Measurements from ENCODE around the gene TRAF7.
"Not testable (repeated sequence)": the region's sequence is repeated elsewhere in the genome, so short reads cannot be mapped to it uniquely, and the experiment has no call there.

Gene TRAF7

GRCh38 chr16:2122934-2123683 lies 32.5 kb upstream of the TRAF7 start:
- DNase-seq = not testable (repeated sequence)

DNA sequence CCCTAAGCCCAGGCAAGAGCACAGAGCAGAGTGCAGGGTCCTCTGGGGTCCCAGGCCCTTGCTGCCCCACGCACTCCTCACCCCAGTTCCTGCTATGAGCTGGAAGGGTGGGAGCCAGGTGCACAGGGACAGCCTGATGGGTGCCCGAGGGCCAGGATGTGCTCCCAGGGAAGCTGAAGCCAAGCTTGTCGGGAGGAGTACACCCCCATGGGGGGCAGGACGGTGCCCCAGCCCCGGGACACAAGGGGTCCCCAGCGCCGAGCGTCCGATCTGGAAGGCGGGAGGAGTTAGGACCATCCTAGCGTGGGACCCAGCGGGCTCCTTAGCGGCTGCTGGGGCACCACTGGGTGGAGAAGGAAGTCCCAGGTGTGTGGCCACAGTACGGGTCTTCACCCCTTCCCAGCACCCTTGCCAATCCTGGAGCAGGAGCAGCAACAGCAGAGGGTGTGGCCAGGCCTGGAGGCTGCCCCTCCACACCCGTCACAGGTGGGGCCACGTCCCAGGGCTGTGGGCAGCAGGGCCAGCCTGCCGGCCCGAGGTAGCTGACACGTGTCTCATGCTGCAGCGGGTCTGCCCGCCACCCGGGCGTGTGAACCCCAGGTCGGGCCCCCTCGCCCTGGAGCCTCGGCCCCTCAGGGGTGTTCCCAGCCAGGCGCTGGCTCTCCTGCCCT lies 31.7 kb upstream of the TRAF7 start:
- not testable (repeated sequence) for DNase-seq

- not testable (repeated sequence) for DNase-seq
Observed at GRCh38 chr16:2124377-2124693, 31.2 kb upstream of the TRAF7 start.

DNA sequence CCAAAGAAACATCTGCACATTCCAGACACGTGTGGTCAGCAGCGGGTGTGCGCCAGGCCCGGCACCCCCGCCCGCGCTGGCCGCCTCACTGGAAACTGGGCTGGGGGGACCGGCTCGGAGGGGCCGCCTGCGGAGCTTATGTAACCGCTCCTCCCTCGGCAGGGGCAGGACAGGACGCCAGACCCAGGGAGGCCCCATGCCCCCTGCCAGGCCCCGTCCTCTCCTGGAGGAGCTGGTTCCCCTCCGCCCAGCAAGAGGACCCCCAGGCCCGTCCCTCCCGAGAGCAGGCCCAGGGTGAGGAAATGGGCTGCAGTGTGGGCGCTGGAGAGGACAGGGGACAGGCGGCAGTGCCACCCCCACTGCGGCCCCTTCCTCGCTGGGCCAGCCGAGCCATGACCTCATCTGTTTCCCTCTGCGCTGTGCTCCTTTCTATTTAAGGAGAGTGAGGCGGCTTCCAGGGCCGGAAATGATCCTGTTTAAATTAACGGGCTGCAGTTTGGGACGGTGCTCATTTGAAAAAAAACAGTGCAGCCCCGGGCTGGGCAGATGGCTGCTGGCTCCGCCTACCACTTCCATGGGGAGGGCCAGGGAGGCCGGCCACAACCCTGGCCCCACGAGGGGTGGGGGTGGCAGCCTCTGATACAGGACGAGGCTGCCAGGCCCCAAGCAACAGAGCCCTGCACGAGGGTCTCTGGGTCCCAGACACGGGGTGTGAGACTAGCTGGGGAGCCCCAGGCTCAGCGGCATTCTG lies 30.7 kb upstream of the TRAF7 start:
- not testable (repeated sequence) for DNase-seq

- not testable (repeated sequence) for DNase-seq
Observed at GRCh38 chr16:2125609-2126008, 30.0 kb upstream of the TRAF7 start.

GRCh38 chr16:2126161-2126743 lies 29.3 kb upstream of the TRAF7 start:
- not testable (repeated sequence) for DNase-seq

DNA sequence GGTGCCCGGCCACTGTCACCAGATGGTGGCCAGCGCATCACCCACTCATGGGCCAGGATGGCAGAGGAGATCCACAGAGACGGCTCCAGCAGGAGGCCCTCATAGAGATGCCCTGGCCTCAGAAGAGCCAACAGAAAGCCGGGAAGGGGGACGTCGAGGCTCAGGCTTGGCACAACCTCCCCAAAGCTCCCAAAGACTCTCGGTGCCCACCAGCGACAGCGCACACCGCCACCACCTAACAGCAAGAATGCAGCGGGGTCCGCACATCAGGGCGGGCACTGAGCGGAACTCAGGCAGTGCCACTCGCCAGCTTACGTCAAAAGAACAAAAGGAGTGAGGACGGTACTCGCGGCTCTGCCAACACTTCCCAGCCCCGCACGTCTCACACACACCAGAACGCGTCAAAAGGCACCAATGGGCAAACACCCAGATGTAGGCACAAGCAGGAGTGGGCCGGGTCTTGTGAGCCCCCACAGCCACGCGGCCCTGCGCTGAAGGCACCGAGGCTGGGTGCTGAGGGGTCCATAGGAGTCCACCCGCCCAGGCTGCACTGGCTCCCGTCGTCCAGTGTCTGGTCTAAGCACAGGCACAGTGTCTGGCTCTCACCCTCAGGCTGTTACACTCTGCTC lies 28.5 kb upstream of the TRAF7 start:
- not testable (repeated sequence) for DNase-seq

- not testable (repeated sequence) for DNase-seq
Observed at GRCh38 chr16:2127630-2128280, 27.8 kb upstream of the TRAF7 start.

- DNase-seq = not testable (repeated sequence)
Observed at GRCh38 chr16:2129251-2129650, 26.3 kb upstream of the TRAF7 start.

- not testable (repeated sequence) for DNase-seq
Observed at GRCh38 chr16:2129890-2130447, 25.6 kb upstream of the TRAF7 start.

GRCh38 chr16:2133797-2134196 lies 21.8 kb upstream of the TRAF7 start:
- DNase-seq = not testable (repeated sequence)

GRCh38 chr16:2135071-2135470 lies 20.5 kb upstream of the TRAF7 start:
- not testable (repeated sequence) for DNase-seq

DNA sequence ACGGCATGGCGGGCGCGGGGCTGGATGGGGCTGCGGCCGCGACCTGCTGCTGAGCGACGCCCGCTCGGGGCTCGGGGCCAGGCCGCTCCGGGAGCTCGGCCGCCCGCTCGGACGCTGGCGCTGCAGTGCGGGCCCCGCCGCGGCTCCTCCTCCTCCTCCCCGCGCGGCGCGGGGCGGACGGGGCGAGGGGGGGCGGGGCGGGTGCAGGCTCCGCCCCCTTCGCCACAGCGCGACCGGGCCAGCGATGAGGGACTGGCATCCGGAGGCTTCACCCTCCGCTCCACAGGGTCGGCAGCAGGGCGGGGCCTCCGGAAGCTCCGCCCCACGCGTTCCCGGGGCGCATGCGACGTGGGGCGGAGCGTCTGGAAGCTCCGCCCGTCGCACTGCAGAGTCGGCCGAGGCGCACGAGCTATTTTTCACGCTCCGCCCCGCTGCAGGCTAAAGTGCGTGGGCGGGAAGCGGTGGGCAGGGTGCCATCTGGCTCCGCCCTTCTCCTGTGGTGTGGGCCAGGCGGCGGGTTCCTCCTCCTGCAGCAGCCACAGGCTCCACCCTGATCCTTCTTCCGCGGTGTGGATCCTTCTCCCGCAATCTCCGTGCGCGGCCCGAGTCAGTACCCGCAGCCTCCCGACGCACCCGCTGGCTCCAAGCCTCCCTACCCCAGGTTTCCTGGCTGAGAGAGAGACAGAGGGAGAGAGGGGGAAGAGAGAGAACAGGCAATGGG lies 19.7 kb upstream of the TRAF7 start, which contains the start of gene PKD1:
PKD1 (minus strand) TSS at position 129 of the 721 bp plus-strand sequence. CDS start 209 bp downstream, outside the sequence.
- peak; percentile 94 to 99 (median 98) for DNase-seq

GRCh38 chr16:2142942-2143877 lies 12.4 kb upstream of the TRAF7 start:
- DNase-seq = no peak

- no peak for DNase-seq
Observed at GRCh38 chr16:2143878-2144485, 11.6 kb upstream of the TRAF7 start.

DNA sequence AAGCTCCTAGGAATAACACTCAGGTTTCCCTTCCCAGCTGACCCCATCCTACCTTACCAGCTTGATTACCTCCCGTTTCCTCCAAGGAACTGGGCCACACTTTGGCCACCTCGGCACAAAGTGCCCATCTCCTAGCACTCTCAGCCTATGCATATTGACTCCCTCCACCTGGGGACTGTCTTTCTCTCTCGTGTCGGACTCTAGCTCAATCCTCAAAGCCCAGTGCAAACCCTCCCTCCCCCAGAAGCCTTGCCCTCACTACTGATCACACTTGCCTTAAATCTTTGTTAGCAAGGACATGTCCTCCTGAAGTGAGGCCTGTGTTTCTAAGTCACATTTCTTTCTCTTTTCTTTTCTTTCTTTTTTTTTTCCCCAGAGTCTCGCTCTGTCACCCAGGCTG lies 9.7 kb upstream of the TRAF7 start:
- no peak for DNase-seq

DNA sequence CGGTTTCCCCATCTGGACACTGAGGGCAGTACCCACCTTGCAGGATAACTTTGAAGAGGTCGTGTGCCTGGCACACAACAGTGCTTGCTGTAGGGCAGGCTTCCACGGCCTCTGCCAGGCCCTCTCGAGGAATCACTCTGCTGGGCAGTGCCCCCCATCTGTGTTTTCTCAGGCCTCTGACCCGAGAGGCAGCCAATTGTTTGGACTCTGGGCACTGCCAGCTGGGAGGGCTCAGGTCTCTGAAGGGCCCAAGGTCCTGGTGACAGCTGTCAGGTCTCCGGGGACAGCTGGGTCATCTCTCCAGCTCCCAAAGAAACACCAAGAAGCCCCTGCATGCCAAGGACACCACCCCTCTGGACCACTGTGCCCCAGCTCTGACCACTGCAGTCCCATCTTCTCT lies 8.2 kb upstream of the TRAF7 start:
- no peak for DNase-seq

- peak in 4 of 5 experiments; percentile 41 to 75 (median 46) for DNase-seq
Observed at GRCh38 chr16:2147981-2148671, 7.5 kb upstream of the TRAF7 start, which contains the start of gene RAB26. RAB26 (plus strand) TSS chr16:2148625; CDS start chr16:2148784, 159 bp downstream.

Data from T-helper 2 cell (primary cell).